GM20431 (cell line): ENCODE measurements around the gene MTHFD1L.

Experiments used
- in situ Hi-C: fragments of 300-500 bp; cut with MseI, MboI; formaldehyde crosslinking; loops from one replicate; pipeline ENCODE4 v1.15.0; 2020; ENCODE audit warnings: low sequenced_read_pairs; ENCODE audit not compliant: unreplicated experiment

MTHFD1L gene

GRCh38 chr6:151005896-151006632, 140.6 kb downstream of the MTHFD1L start:
- in situ Hi-C loops = no loop called here

DNA sequence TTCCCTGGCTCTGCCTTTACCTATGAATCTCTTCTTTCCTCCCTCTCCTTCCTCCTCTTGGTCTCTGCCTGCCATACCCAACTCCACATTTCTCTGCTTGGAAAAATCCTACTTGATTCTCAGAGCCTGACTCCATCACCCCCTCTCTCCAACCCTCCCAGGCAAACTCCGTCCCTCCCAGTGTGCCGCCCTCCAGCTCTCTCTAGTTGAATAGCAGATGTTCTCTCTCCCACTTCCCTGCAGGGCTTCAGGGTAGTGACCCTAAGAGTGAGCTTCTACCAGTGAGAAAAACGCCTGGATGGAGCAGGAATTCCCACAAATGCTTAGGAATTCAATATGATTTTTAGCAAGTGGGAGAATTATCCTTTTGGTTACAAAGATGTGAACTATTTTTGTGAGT, 141.6 kb downstream of the MTHFD1L start:
- in situ Hi-C loops = no loop called here

DNA sequence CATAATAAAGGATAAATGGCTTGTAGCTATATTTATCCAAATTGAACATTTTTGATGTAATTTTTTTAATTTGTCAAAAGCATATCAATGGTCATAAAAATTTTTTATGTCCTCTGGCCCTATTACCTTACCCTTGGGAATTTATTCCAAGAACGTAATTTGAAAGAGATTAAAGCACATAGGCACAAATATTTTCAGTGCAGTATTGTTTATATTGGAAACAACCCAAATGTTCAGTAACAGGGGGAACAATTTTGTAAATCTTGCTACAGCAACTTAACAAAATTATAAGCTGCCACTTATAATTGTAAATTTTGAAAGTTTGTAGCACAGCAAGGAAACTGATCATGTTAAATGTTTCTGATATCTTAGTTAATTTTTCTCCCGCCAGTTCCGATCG, 142.4 kb downstream of the MTHFD1L start:
- in situ Hi-C loops = no loop called here

DNA sequence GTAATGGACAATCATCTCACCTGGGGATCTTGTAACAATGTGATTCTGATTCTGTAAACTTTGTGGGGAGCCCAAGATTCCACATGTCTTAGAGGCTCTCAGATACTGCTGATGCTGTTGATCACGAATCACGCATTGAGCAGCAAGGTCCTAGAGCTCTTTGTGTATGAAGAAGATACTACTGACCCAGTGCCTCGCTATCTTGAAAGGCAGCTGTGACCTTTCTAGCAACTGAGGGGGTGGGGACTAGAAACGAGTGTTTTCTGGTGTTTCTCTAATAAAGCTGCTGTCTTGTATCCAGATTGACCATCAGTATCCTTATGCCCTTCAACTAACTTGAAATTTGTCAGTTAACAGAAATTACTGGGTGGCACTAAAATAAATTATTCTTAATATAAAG, 142.9 kb downstream of the MTHFD1L start:
- in situ Hi-C loops = no loop called here

DNA sequence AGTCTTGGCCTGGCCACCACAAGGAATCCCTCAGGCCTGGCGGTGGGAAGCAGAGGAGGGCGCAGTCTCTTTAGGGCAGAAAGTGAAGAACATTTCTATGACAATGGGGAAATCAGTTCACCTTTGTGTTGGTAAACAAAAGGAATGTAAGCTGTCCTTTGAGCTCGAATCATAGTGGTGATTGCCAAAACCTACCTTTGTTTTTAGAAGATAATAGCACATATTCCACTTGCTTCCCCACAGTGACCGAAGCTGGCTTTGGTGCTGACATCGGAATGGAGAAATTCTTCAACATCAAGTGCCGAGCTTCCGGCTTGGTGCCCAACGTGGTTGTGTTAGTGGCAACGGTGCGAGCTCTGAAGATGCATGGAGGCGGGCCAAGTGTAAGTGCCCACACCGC, 144.1 kb downstream of the MTHFD1L start:
- in situ Hi-C loops = no loop called here

GRCh38 chr6:151010071-151010470, 144.6 kb downstream of the MTHFD1L start:
- in situ Hi-C loops = loop anchor here (10.0 kb wide), 1 partner anchor 315 kb away; no protein-coding TSS in a partner anchor

DNA sequence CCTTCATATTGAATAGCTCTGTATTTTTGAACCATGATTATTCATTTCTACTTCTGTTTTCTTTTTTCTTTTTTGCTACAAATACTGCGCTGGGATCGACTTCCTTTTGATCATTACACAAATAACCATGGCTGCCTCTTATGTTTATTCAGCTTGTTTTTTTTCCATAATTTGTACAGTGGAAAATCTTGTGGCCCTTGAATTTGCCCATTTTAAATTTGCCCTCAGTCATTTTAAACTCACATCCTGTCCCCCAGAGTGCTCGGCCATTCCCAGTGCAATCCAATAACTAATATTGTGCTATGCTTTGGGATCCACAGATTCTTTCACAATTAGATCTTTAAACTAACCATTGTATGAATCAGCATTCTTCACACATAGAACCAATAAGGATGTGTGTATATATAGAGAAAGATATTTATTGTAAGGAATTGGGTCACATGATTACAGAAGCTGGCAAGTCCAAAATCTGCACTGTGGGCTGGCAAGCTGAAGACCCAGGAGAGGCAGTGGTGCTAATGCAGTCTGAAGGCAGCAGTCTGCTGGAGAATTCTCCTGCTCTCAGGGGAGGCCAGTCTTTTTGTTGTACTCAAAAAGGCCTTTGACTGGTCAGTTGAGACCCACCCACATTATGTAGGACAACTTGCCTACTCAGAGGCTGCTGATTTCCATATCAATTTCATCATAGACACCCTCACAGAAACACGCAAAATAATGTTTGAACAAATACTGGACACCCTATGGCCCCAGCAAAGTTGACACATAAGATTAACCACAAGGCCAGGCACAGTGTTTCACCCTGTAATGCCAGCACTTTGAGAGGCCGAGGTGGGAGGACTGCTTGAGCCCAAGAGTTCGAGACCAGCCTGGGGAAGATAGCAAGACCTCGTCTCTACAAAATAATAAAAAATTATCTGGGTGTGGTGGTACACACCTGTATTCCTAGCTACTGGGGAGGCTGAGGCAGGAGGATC, 147.1 kb downstream of the MTHFD1L start:
- in situ Hi-C loops = loop anchor here (10.0 kb wide), 1 partner anchor 312 kb away; no protein-coding TSS in a partner anchor

- in situ Hi-C loops = loop anchor here (10.0 kb wide), 1 partner anchor 310 kb away; no protein-coding TSS in a partner anchor
Observed at GRCh38 chr6:151014404-151015100, 149.1 kb downstream of the MTHFD1L start.

DNA sequence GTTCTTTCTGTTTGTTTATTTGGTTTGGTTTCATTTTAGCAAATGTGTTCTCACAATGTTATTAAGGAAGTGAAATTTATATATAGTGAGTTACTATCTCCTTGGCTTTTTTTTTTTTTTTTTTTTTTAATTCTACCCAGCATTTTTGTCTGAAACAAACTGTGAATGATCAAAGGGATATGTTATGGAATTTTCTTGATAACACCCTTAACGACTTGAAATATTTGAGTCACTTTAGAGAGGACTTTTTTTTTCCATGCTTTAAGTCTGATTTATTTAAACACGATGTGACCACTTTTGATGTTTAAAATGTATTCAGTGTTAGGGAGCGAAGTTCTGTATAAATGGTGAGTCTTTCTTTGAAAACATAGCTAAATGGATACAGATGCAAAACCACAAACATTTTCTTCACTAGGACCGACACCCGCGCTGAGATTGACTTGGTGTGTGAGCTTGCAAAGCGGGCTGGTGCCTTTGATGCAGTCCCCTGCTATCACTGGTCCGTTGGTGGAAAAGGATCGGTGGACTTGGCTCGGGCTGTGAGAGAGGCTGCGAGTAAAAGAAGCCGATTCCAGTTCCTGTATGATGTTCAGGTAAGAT, 149.7 kb downstream of the MTHFD1L start:
- in situ Hi-C loops = loop anchor here (10.0 kb wide), 1 partner anchor 310 kb away; no protein-coding TSS in a partner anchor

DNA sequence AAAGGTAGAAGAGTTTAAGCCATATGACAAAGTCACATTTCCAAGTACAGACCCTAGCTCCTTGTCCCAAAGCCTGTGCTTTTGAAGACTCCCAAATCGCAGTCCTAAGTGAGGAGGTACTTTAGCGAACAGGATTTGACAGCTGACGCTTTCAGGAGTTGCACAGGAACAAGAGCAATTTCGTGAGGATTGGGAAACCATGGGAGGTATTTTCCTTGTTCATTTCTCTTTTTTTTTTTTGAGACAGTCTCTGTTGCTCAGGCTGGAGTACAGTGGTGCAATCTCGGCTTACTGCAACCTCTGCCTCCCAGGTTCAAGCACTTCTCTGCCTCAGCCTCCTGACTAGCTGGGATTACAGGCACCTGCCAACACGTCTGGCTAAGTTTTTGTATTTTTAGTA, 150.6 kb downstream of the MTHFD1L start:
- in situ Hi-C loops = loop anchor here (10.0 kb wide), 1 partner anchor 309 kb away; no protein-coding TSS in a partner anchor

DNA sequence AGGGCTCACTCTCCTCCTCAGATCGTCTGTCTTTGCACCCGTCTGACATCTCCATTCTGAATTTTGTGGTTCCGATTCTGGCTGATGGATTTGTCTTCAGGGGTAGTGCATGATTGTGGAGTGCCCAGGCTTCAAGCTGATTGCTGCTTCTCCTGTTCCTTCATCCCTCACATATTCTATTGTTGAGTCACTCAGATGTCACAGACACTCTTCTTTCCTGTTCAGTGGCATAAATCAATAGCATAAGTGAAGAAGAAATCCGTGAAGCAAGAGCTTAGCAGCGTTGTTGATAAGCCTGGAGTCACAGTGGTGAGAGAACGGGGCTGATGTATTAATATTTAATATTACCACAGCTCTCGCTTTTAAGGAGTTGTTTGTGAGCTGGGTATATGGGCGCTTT, 152.5 kb downstream of the MTHFD1L start:
- in situ Hi-C loops = loop anchor here (10.0 kb wide), 1 partner anchor 307 kb away; no protein-coding TSS in a partner anchor

- in situ Hi-C loops = loop anchor here (10.0 kb wide), 1 partner anchor 306 kb away; no protein-coding TSS in a partner anchor
Observed at GRCh38 chr6:151018911-151019782, 153.6 kb downstream of the MTHFD1L start.

GRCh38 chr6:151021896-151022295, 156.4 kb downstream of the MTHFD1L start:
- in situ Hi-C loops = no loop called here

DNA sequence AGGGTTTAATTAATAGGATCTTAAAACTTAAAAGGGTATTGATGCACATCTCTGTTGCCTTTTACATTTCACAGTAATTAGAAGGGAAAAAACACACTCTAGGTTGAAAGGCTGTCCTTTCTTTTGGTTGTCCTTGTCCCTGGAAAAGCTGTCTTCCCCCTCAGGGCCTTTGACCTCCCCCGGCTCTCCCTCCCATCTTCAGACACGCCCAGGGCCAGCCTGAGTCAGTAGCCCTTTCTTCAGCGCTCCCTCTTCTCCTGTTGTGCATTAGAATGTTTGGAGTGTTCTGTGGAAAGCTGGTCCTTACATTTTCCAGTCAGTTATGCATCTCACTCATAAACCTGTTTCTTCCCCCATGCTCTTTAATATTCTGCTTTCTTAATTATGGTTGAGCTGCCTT, 157.0 kb downstream of the MTHFD1L start:
- in situ Hi-C loops = no loop called here

- in situ Hi-C loops = no loop called here
Observed at GRCh38 chr6:151023342-151023741, 157.8 kb downstream of the MTHFD1L start.

DNA sequence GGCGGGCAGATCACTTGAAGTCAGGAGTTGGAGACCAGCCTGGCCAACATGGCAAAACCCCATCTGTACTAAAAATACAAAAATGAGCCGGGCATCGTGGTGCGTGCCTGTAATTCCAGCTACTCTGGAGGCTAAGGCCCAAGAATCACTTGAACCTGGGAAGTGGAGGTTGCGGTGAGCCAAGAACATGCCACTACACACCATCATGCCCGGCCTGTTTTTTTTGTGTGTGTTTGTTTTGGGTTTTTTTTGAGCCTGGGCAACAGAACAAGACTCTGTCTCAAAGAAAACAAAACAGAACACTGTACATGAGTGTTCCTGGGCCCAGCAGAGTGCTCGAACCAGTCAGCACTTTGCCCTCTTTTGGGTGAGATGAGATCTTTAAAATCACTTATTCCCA, 159.1 kb downstream of the MTHFD1L start:
- in situ Hi-C loops = no loop called here

DNA sequence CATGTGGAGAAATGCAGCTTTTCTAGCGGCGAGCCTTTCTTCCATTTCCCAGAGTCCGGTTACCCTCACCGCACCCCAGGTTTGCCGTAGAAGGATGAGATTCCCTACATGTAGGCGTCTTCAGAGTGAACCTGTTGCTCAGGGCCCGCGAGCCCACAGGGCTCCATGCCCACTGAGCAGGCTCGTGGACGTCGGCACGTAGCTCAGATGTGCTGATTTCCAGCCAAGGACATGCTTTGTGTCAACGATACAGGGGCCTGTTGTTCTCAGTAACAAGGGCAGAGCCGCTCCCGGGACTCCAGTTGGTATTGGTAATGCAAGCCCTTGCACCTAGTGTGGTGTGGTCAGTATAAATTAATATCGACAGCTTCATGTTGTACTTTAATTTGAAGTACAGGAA, 159.6 kb downstream of the MTHFD1L start:
- in situ Hi-C loops = no loop called here

- in situ Hi-C loops = no loop called here
Observed at GRCh38 chr6:151026041-151026663, 160.7 kb downstream of the MTHFD1L start.
